B cell (primary cell): ENCODE results near the gene EML6.

ENCODE experiments used
- EZH2 ChIP-seq: IDR thresholded peaks from 2 replicates; pipeline ENCODE4 v1.6.1; 2012; ENCODE audit warnings: borderline replicate concordance, low read depth, mild to moderate bottlenecking, moderate library complexity, low read length; ENCODE audit not compliant: insufficient read depth, poor library complexity, severe bottlenecking
- TF ChIP-seq, protein P1 (sequence below): fragments of 200-600 bp; IDR thresholded peaks from one replicate; pipeline ENCODE4 v1.8.0; 2022; ENCODE audit warnings: antibody characterized with exemption, mild to moderate bottlenecking

DNA sequence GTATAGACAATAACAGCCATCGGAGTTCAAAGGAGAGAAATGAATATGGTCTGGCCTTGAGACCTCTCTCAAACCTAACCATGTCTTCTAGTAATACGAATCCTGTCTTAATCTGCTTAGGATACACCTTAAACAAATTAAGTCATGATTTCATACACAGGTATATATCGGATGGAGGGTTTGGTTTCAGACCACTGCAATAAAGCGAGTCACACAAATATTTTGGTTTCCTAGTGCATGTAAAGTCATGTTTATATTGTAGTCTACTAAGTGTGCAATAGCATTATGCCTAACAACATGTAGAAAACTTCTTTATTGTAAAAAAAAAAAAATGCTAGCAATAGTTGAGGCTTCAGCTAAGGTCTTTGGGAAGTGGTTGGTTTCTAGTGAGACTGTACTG is 73.8 kb downstream of the EML6 start:
- TF ChIP-seq EZH2 = no peak
- TF ChIP-seq, protein P1, sequence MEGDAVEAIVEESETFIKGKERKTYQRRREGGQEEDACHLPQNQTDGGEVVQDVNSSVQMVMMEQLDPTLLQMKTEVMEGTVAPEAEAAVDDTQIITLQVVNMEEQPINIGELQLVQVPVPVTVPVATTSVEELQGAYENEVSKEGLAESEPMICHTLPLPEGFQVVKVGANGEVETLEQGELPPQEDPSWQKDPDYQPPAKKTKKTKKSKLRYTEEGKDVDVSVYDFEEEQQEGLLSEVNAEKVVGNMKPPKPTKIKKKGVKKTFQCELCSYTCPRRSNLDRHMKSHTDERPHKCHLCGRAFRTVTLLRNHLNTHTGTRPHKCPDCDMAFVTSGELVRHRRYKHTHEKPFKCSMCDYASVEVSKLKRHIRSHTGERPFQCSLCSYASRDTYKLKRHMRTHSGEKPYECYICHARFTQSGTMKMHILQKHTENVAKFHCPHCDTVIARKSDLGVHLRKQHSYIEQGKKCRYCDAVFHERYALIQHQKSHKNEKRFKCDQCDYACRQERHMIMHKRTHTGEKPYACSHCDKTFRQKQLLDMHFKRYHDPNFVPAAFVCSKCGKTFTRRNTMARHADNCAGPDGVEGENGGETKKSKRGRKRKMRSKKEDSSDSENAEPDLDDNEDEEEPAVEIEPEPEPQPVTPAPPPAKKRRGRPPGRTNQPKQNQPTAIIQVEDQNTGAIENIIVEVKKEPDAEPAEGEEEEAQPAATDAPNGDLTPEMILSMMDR = no peak
